CD4-positive, alpha-beta T cell treated with Interleukin-21 for 1 hour (primary cell): Measurements from ENCODE around the gene PSMG1.
A peak's percentile ranks its signal among the peaks of the same experiment; 100 is the strongest.
"Not testable (repeated sequence)": the region's sequence is repeated elsewhere in the genome, so short reads cannot be mapped to it uniquely, and the experiment has no call there.

Experiments
- DNase-seq: peaks from one replicate; pipeline ENCODE4 v3.0.0-alpha.2; 2020

Gene PSMG1, protein sequence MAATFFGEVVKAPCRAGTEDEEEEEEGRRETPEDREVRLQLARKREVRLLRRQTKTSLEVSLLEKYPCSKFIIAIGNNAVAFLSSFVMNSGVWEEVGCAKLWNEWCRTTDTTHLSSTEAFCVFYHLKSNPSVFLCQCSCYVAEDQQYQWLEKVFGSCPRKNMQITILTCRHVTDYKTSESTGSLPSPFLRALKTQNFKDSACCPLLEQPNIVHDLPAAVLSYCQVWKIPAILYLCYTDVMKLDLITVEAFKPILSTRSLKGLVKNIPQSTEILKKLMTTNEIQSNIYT

DNA sequence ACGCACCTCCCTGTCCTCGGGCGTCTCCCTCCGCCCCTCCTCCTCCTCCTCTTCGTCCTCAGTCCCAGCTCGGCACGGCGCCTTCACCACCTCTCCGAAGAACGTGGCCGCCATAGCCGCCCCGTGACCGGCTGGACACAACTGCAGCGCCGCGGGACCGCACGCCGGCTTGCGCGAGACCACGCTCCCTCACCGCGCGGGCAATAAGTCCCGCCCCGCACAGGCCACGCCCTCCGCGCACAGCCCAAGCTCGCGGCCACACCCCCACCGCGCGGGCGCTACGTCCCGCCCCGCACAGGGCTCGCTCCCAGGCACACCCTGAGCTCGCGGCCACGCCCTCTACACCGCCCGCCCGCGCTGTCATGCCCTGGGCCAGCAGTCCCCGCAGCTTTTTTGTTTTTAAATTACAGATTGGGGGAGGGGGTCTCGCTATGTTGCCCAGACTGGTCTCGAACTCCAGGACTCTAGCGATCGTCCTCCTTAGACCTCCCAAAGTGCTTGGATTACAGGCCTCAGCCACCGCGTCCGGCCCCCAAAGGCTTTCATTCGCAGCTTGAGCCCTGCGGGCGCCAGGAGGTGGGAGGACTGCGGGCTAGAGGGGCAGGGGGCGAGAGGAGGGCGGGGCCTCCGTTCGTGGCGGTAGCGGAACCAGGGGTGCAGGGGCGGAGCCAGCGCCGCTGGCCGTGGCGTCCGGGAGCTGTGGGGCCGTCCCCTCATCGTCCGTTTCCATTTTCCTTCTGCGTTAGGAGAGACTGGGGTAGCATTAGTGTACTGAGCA, at the start of gene PSMG1:
TSS of gene PSMG1 (minus strand) at position 180 of the 778 bp plus-strand sequence. CDS start at position 114, 66 bp downstream.
- peak; percentile 94 for DNase-seq

DNA sequence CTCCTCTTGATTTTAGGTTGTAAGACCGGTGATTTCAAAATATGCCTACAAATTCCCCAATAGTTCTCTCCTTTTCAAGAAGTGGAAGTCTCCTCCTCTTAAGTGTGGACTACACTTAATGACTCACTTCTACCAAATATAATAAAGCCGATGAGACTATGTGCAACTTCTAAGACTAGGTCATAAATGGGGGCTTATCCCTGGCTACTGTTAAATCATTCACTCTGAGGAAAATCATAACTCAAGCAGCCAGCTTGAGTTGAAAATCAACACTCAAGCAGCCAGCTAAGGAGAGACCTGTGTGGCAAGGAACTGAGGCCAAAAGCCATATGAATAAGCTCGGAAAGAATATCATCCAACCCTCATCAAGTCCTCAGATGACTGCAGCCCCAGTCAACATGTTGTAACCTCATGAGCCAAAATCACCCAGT, 49.6 kb upstream of the PSMG1 start:
- no peak for DNase-seq

DNA sequence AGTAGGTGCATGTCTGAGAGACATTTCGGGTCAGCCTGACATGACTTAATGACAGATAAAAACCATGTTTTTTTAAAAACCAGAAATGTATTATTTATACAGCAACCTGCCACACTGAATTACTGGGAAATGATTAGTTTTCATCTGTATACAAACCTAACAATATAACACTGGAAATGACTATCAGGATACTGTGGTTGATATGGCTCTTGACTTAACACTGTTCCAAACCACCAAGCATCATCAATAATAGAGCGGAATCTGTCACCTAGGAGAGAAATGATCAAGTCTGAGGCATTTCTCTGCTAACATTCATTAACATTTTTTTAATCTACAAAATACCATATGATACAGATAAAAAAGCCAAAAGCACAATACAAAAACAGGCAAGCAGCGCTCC, 41.7 kb upstream of the PSMG1 start:
- no peak for DNase-seq

DNA sequence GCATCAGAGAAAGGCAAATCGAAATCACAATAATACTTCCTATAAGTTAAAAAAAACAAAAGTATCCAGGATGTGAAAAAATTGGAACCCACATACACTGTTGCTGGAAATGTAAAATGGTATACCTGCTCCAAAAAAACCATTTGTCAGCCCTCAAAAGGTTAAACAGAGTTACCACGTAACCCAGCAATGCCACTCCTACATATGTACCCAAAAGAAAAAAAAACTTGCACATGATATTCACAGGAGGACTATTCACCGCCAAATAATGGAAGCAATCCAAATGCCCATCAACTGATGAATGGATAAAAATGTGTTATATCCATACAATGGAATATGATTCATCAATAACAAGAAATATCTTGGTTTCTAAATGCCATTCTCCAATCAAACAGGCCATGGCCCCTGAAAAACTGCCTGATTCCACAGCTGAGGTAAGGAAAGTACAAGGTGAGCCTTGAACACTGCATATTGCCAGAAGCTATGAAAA, 38.8 kb upstream of the PSMG1 start:
- no peak for DNase-seq

DNA sequence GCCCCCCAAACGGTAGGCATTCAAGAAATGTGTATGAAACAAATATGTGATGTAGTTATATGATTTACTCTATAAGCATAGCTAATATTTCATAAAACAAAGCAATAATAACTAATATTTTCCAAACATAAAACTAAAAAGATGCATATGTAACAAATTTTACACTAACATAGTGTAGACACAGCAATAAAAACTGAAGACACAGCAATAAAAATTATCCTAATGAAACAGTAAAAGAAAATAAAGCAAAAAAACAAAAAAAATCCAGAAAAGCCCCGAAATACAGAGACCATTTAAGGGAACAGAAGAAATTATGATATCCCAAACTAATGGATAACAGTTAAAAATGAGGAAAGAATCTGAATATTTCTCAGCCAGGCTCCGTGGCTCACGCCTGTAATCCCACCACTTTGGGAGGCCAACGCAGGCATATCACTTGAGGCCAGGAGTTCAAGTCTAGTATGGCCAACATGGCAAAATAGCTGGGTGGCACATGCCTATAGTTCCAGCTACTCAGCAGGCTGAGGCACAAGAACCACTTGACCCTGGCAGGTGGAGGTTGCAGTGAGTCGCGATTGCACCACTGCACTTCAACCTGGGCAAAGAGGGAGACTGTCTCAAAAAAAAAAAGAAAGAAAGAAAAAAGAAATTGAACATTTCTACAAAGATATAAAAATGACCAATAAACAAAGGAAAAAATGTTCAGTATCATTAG, 38.2 kb upstream of the PSMG1 start:
- no peak for DNase-seq

DNA sequence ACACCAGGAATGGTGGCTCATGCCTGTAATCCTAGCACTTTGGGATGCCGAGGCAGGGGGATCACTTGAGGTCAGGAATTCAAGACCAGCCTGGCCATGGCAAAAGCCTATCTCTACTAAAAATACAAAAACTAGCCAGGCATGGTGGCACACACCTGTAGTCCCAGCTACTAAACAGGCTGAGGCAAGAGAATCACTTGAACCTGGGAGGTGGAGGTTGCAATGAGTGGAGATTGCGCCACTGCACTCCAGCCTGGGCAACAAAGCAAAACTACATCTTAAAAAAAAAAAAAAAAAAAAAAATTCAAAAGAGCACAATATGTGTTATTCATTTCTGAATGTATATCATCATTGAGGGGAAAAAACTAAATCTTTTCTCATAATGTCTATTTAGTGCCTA, 37.6 kb upstream of the PSMG1 start:
- not testable (repeated sequence) for DNase-seq

DNA sequence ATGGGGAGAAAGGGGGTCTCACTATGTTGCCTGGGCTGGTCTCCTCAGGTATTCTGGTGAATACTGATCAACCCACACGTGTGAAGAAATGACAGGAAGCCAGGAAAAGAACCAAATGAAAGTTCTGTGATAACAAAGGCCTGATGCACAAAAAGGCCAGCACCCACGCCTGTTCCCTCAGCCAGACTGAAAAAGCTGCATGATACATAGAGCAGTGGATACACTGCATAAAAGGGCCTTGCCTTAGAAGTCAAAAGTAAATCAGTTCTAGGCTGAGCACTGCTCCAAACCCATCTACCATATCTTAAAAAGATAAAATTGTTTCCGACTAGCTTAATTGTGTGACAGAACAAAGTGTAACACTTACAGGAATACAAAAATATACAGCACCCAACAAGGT, 36.9 kb upstream of the PSMG1 start:
- DNase-seq = no peak

DNA sequence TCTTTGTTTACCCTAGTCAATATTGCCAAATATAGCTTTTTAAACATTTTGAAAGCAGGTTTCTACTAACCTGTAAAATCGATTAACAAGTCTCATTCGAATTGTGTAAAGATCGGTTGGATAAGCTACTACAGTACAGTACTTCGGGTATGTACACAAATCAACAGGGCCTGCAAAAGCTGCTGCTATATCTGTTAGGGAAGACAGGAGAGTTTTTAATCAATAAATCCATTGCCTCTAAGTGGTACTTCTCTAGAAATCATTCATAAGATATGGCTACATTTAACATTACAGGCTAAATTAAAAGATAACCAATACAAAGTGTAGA, 34.8 kb upstream of the PSMG1 start:
- DNase-seq = no peak

DNA sequence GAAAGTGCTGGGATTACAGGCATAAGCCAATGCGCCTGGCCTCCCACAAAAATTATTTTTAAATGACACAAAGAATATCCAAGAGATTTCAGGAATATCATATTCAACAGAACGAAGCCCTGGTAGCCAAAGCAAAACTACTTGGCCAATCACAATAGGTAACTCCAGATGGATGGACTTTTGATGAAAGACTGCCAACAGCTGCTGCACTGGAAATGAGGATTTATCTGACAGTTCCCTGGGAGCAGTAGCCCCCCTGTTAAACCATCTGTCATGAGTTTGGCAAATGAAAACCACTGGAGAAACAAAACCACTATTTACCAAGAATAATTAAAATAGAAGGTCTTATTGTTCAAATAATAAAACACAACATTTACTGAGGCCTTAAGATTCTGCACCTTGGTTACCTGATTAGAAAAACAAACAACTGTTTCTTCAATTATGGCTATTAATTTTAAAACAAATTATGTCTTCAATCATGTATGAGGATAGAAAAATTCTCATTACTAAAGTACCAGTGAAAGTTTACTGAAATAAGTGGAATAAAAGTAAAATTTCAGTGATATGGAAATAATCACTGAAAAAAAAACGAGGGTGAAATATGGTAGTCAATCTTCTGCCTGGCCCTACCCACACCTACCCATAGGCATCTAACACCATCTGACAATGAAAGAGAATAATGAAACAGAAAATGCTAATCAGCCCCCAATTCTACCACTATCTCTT, 34.3 kb upstream of the PSMG1 start:
- DNase-seq = no peak

DNA sequence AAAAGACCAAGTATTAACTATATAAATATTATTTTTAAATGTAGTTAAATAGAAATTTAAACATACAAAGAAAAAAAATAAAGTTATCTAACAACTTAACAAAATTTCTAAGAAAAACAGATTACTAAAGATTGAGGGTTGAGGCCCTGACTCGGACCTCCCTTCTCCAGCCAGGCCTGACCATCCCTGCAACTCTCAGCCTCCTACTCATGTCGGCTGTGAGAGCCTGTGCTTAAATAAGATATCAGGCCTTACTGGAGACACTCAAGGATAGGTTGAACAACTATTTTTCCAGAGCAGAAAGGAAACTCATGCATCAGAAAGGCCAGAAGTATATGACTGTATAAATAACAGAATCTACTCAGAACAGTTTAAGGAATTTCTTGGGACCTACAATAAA, 33.0 kb upstream of the PSMG1 start:
- no peak for DNase-seq

DNA sequence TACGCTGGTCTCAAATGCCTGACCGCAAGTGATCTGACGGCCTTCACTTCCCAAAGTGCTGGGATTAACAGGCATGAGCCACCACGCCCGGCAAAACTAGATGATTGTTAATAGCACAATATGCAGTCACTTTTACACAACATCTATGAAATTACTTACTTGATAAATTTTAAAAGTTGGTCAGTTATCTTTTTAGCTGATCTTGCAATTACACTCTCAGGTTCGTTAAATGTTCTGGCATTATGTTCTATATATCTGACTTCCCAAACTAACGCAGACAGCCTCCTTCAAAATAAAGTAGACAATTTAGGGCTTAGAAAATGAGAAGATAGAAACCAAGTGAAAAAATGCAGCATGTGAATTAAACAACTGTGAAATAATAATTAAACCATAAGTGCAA, 31.8 kb upstream of the PSMG1 start:
- DNase-seq = no peak

DNA sequence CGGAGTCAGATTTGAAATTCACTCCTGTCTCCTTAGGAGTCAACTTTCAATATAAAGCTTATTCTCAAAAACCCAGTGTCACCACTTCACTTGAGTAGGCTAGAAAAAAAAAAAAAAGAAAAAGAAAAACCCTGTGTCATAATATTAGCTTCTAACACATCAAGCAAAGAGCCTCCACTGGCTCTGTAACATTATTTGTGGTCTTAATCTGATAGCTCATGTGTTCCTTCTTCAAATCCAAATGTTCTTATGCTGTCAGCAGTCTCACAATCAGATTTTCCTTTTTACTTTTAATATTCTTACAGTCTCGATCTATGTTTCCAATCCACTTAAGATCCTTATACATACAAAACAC, 26.1 kb upstream of the PSMG1 start:
- no peak for DNase-seq

DNA sequence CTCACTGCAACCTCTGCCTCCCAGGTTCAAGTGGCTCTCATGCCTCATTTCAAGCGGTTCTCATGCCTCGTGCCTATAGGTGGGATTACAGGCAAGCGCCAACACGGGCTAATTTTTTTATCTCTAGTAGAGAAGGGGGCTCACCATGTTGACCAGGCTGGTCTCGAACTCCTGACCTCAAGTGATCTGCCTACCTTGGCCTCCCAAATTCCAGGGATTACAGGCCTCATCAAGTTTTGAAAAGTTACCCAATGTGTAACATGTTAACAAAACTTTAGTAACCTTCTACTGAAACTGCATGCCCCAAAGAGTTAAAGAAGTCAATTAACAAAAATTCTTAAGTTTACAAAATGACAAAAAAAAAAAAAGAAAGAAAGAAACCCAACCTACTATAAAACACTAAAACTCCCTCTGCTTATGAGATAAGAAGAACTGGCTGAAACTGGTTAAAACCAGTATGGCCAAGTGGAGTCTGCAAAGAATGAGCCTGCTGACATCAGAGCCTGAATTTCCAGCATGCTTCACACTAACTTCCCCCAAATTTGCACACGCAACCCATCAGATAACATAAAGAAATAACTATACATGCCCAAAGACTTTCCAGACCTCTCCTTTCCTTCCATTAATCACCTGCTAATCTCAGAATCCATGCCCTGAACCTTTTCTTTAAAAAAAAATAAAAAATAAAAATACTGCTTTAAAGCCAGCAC, 25.5 kb upstream of the PSMG1 start:
- DNase-seq = peak; percentile 7

DNA sequence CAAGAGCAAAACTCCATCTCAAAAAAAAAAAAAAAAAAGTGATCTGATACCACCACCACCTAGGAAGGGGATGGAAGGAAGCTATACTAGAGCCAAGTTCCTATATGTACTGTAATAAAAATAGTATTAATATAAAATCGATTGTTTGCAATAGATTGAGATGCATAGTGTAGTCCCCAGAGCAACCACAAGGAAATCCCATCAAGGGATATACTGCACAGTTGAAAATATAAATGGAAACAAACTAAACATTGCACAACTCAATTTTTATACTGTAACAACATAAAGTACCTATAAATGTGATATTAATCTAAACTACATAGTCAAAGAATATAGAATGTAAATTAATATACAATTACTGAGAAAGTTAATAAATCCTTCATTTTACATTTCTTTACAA, 20.9 kb upstream of the PSMG1 start:
- DNase-seq = no peak

DNA sequence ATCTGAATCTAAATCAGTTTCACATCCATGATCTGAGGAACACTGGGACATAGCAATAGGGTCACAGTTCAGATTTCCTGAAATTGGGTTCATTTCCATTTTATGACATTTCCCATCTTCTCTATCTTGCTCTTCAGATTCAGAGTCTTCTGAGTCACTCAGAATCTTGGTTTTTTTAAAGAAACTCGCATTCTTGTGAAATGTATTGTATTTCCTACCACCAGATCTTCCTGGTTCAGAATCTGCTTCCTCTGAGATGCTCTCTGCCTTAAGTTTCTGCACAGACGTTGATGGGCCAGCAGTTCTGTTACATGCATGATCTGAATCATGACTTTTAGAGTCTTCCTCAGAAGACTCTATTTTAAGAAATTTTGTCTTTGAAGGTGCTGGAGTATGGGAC, 15.5 kb upstream of the PSMG1 start:
- DNase-seq = no peak

DNA sequence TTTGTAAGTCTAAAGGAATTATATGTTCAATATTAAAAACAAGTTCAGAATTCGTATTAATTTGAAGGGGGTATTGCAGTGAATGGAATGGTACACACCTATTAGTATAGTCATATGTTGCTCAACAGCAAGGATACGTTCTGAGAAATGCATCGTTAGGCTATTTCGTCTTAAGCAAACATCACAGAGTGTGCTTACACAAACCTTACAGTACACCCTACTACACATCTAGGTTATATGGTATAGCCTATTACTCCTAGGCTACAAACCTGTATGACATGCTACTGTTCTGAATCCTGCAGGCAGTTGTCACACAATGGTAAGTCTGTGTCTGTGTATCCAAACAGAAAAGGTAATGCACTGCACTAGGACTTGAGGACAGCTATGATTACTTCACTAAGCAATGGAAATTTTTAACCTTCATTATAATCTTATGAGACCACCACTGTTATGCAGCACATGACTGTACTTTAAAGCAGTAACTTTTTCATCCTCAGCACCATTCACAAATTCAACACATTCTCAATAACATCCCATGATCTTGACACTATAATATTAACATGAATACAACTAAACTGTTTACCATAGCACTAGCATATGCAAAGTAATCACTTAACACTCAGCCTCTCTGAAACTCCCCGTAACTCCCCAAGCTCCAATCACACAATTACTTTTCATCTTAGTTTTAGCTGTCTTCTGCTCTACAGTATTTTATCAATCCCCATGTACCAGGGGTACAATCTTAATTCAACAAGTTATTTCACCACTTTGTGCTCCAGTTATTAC, 14.4 kb upstream of the PSMG1 start:
- DNase-seq = no peak

DNA sequence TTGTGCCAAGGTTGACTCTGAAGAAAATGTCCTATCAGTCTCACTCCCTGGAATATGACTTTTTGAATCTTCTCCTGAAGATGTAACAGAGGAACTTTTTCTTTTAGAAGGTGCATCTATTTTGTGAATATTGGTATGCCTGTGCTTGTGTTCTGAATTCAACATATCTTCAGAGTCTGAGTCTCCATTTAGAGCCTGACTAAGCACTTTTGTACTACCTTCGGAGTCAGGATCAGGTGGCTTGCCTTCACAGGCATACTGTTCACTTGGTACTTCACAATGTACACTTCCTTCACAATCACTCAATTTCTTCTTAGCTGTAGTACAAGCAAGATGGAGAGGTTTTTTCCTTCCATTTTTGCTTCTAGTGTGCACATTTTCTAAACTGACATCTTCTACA, 13.6 kb upstream of the PSMG1 start:
- DNase-seq = no peak

DNA sequence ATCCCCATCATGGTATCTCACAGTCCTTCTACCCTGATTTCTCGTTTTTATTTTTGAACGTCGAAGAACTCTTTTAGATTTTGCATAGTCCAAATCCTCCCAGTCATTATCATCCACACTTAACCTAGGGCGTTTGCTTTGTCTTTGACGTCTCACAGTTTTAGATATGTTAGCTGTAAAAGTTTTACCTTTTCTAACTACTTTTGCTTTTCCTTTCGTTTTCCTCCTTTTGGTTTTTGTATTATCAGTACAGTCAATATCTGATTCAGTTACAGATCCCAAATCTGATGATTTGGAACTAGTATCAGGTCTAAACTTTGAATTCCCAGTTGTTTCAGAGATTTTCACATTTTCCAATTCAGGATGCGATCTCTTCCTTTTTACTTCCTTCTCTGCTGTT, 13.1 kb upstream of the PSMG1 start:
- no peak for DNase-seq

DNA sequence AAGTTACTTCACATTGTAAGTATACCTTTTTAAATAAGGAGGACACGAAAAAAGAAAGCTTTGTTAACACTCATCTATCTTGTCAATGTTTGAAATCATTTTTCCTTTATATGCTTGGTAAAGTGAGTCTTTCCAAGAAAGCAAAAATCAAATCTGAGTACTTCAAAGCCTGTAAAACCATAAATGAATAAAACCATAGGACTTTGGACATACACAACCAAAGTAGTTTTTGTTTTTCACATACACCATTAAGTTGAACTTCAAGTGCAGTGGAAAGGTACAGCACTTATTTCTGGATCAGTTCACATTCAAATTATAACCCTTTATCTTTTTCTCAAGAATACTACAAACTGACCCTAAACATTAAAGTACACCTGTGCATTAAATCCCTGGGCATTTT, 10.1 kb upstream of the PSMG1 start:
- DNase-seq = no peak

DNA sequence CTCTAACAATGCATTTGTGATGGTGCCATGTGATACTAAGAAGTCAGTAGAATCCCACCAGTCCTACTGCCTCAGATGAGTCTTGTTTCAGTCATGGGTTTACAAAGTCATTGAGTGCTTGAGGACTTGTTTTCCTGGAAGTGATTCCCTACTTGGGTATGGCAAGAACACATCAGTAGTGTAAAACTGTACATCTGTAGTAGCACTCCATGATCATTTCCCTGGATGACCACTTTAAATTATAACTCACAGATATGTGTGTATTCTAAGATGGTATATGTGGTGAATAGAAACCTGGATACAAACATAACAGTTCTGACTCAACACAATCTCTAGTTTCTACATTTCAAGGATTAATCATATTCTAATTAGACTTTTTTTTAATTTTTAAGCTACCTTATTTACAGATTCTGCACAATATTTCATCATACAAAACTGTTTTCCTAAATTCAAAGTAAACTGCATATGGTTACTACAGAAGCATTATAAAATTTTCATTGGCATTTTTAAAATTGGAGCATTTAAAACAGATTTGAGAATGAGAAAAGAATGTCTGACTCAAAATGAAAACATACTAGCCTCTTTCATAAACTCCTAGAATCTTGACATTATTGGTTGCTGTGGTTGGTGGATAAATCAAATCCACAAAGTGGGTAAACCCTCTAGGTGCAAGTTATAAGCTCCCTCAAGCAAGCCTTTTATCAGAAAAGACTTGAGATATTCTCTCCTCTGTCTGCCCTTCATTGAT, 6.8 kb upstream of the PSMG1 start:
- DNase-seq = no peak

DNA sequence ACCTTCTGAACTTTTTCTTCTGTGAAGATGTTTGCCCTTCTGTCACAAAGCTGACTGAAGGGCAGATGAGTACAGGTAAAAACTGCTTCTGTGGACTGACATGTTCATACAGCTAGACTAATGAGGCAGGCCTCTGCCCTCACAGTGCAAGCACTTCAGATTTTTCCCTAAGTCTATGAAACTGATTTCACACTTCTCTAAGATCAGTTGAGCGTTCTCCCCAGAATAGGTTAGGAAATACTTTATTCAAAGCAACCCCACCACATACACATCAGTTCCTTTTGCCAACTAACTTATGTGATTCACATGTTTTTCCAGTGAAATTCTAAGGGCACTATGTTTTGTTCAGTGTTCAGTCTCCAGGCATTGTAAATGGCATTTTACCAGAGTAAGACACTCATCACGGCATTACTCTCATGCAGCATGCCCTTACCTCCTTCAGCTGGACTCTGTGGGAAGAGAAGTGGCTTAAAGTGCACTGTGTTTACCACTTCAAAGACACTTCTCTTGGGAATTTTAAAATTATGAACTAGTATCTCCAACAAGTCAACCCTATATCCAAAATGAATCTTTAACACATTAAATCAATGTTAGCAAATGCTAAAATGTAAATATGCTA, 5.4 kb upstream of the PSMG1 start:
- no peak for DNase-seq
